Trophoblast cell (in vitro differentiated cells and primary cell): ENCODE measurements around the gene PAQR6.
"Not testable (repeated sequence)": the region's sequence is repeated elsewhere in the genome, so short reads cannot be mapped to it uniquely, and the experiment has no call there.

Experiments
- DNase-seq, 2 donors: peaks; one replicate each; pipeline ENCODE4 v3.0.0-alpha.2; 2016
- H2AFZ ChIP-seq: 2 replicates; pipeline ENCODE4 v1.6.1; 2013; ENCODE audit warnings: low read length, moderate library complexity, mild to moderate bottlenecking; ENCODE audit not compliant: insufficient read depth, poor library complexity
- H2AK5ac ChIP-seq: 2 replicates; pipeline ENCODE4 v1.6.1; 2013; ENCODE audit warnings: mild to moderate bottlenecking, low read length
- H2BK120ac ChIP-seq: 2 replicates; pipeline ENCODE4 v1.6.1; 2013; ENCODE audit warnings: low read length, mild to moderate bottlenecking, moderate library complexity; ENCODE audit not compliant: insufficient read depth, poor library complexity
- H2BK12ac ChIP-seq: 2 replicates; pipeline ENCODE4 v1.6.1; 2013; ENCODE audit warnings: mild to moderate bottlenecking, low read length, moderate library complexity
- H2BK5ac ChIP-seq: 2 replicates; pipeline ENCODE4 v1.6.1; 2013; ENCODE audit warnings: low read length, low read depth, moderate library complexity, mild to moderate bottlenecking; ENCODE audit not compliant: poor library complexity
- H3K14ac ChIP-seq: 2 replicates; pipeline ENCODE4 v1.6.1; 2013; ENCODE audit warnings: mild to moderate bottlenecking, low read length
- H3K18ac ChIP-seq: 2 replicates; pipeline ENCODE4 v1.6.1; 2013; ENCODE audit warnings: mild to moderate bottlenecking, low read length
- H3K23ac ChIP-seq: 2 replicates; pipeline ENCODE4 v1.6.1; 2013; ENCODE audit warnings: low read length
- H3K27ac ChIP-seq: 2 replicates; pipeline ENCODE4 v1.5.1; 2013; ENCODE audit warnings: low read depth, mild to moderate bottlenecking, inconsistent platforms, low read length, moderate library complexity
- H3K27me3 ChIP-seq: 2 replicates; pipeline ENCODE4 v1.6.1; 2013; ENCODE audit warnings: inconsistent platforms, mild to moderate bottlenecking, low read length, moderate library complexity; ENCODE audit not compliant: insufficient read depth
- H3K36me3 ChIP-seq, 2 experiments: 1 replicate in 1 of 2; 2 replicates in 1 of 2; pipeline ENCODE4 v1.6.1; 2013; ENCODE audit warnings: low read length in 2 of 2, mild to moderate bottlenecking in 2 of 2, moderate library complexity in 1 of 2; ENCODE audit not compliant: insufficient read depth in 2 of 2, control insufficient read depth in 1 of 2
- H3K4ac ChIP-seq: 2 replicates; pipeline ENCODE4 v1.6.1; 2013; ENCODE audit warnings: low read depth, mild to moderate bottlenecking, low read length, moderate library complexity
- H3K4me1 ChIP-seq, 2 experiments: 1 replicate in 1 of 2; 2 replicates in 1 of 2; pipeline ENCODE4 v1.6.1; 2013; ENCODE audit warnings: low read length in 2 of 2, mild to moderate bottlenecking in 2 of 2, moderate library complexity in 1 of 2; ENCODE audit not compliant: insufficient read depth in 2 of 2, control insufficient read depth in 1 of 2
- H3K4me2 ChIP-seq: 2 replicates; pipeline ENCODE4 v1.6.1; 2013; ENCODE audit warnings: inconsistent platforms, mild to moderate bottlenecking, low read length, moderate library complexity
- H3K4me3 ChIP-seq: 2 replicates; pipeline ENCODE4 v1.5.1; 2013; ENCODE audit warnings: mild to moderate bottlenecking, low read depth, low read length, inconsistent platforms
- H3K79me1 ChIP-seq: one replicate; pipeline ENCODE4 v1.6.1; 2013; ENCODE audit warnings: low read length
- H3K79me2 ChIP-seq: 2 replicates; pipeline ENCODE4 v1.6.1; 2013; ENCODE audit warnings: low read length, mild to moderate bottlenecking; ENCODE audit not compliant: control insufficient read depth, insufficient read depth, poor library complexity
- H3K9ac ChIP-seq: 2 replicates; pipeline ENCODE4 v1.6.1; 2013; ENCODE audit warnings: mild to moderate bottlenecking, low read length
- H3K9me3 ChIP-seq: 2 replicates; pipeline ENCODE4 v1.6.1; 2013; ENCODE audit warnings: low read depth, mild to moderate bottlenecking, control low read depth, inconsistent platforms, low read length; ENCODE audit not compliant: insufficient read depth
- H4K12ac ChIP-seq: 2 replicates; pipeline ENCODE4 v1.6.1; 2013; ENCODE audit warnings: low read depth, mild to moderate bottlenecking, low read length, moderate library complexity
- H4K8ac ChIP-seq: 2 replicates; pipeline ENCODE4 v1.6.1; 2013; ENCODE audit warnings: low read depth, mild to moderate bottlenecking, low read length, moderate library complexity
- H4K91ac ChIP-seq: one replicate; pipeline ENCODE4 v1.6.1; 2013; ENCODE audit warnings: low read depth, mild to moderate bottlenecking, low read length, moderate library complexity
- WGBS: extraction: QIAGEN DNeasy Blood & Tissue Kit; methylation state at CpG from one replicate; pipeline ENCODE4 v1.1.7; 2013; ENCODE audit warnings: missing lambda C conversion rate; ENCODE audit not compliant: insufficient read length, insufficient coverage; ENCODE audit errors: extremely low coverage; 5-methylcytosine and 5-hydroxymethylcytosine counted together

Gene PAQR6

DNA sequence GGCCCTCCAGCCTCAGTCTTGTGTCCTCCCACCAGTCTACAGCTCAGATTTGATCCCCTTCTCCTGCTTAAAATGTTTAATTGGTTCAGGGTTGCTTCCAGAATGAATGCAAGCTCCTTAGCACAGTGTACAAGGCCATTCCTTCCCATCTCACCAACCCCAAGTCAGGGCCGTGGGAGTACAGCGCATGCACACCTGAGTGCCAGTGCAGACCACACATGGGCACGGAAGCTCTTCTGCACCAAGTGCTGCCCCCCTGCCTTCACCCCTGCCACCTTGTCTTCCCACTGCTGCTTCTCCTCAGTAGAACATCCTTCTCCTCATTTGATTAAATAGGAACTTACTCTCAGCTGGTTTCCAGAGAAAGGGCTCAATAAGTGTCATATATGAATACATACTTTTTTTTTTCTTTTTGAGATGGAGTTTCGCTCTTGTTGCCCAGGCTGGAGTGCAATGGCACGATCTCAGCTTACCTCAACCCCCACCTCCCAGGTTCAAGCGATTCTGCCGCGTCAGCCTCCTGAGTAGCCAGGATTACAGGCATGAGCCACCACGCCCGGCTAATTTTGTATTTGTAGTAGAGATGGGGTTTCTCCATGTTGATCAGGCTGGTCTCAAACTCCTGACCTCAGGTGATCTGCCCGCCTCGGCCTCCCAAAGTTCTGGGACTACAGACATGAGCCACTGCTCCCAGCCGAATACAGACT, 25.7 kb downstream of the PAQR6 start:
- Histone ChIP-seq H3K4me3 (no peak overlapping the region), H3K4me1 (no peaks in the 10 kb centered on the region), H3K9me3 (no peaks in the 10 kb centered on the region), H2BK120ac (no peak overlapping the region), H3K4ac (no peak overlapping the region), H3K14ac (no peak overlapping the region), H2BK5ac (no peak overlapping the region), H3K79me1 (no peaks in the 10 kb centered on the region), H4K12ac (no peak overlapping the region), H3K79me2 (no peaks in the 10 kb centered on the region), H3K4me2 (no peak overlapping the region), H2AK5ac (no peak overlapping the region), H3K27ac (no peak overlapping the region), H3K23ac (no peak overlapping the region), H2AFZ (no peak overlapping the region), H2BK12ac (no peak overlapping the region), H3K18ac (no peak overlapping the region), H3K36me3 (peaks cover 22 to 30% of the 10 kb centered on the region in 2 experiments), H4K8ac (no peak overlapping the region), H4K91ac (no peak overlapping the region), H3K9ac (no peak overlapping the region), H3K27me3 (no peaks in the 10 kb centered on the region)
- no CpG with 5 or more reads among the region's 13 CpGs for WGBS
- DNase-seq: no peak

DNA sequence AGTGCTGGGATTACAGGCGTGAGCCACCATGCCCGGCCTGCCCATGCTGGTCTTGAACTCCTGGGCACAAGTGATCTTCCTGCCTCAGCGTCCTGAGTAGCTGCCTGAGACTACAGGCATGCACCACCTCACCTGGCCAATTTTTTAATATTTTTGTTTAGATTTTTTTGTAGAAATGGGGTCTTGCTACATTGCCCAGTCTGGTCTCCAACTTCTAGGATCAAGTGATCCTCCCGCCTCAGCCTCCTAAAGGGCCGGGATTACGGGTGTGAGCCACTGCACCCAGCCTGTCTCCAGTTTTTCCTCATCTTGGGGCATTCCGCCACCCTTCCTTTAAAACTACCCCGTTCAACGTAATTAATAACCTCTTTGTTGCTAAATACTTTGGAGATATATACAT, 27.6 kb downstream of the PAQR6 start:
- Histone ChIP-seq H3K4me3 (no peak overlapping the region), H3K23ac (no peak overlapping the region), H3K79me1 (no peaks in the 10 kb centered on the region), H3K79me2 (no peaks in the 10 kb centered on the region), H3K4me2 (no peak overlapping the region), H2BK5ac (no peak overlapping the region), H2AFZ (no peak overlapping the region), H2BK12ac (no peak overlapping the region), H2BK120ac (no peak overlapping the region), H3K4me1 (no peaks in the 10 kb centered on the region), H4K91ac (no peak overlapping the region), H3K9me3 (no peaks in the 10 kb centered on the region), H3K27ac (no peak overlapping the region), H4K12ac (no peak overlapping the region), H3K27me3 (no peaks in the 10 kb centered on the region), H4K8ac (no peak overlapping the region), H3K9ac (no peak overlapping the region), H3K4ac (no peak overlapping the region), H3K14ac (no peak overlapping the region), H3K18ac (no peak overlapping the region), H3K36me3 (peaks cover 18 to 23% of the 10 kb centered on the region in 2 experiments), H2AK5ac (no peak overlapping the region)
- WGBS: no CpG with 5 or more reads among the region's 9 CpGs
- DNase-seq: no peak

DNA sequence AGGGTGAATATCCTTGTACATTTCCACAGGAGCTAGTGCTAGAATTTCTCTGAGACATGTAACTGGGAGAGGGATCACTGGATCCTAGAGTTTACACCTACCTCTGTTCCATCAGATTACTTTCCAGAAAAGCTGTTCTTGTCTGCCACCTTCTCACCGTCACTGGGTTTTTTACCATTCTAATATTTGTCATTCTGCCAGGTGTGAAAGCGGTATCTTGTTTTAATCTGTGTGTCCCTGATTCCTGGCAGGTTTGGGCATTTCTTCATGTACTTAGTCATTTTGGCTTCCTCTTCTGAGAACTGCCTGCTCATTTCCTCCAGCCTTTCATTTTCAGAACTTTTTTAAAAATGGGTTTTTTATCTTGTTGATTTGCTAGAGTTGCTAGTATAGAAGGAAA, 30.0 kb downstream of the PAQR6 start:
- H3K27ac ChIP-seq: no peak overlapping the region

DNA sequence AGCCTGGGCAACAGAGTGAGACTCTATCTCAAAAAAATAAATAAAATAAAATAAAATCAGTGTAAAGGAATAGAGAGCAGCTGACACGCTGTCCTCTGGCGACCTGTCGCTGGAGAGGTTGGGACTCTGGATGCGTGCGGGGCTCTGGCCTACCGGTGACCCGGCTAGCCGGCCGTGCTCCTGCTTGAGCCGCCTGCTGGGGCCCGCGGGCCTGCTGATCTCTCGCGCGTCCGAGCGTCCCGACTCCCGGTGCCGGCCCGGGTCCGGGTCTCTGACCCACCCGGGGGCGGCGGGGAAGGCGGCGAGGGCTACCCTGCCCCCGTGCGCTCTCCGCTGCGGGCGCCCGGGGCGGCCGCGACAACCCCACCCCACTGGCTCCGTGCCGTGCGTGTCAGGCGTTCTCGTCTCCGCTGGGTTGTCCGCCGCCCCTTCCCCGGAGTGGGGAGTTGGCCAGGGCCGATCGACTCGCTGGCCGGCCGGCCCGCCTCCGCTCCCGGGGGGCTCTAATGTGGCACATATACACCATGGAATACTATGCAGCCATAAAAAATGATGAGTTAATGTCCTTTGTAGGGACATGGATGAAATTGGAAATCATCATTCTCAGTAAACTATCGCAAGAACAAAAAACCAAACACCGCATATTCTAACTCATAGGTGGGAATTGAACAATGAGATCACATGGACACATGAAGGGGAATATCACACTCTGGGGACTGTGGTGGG, 31.3 kb downstream of the PAQR6 start:
- H2BK120ac ChIP-seq, H3K27ac ChIP-seq, H3K79me2 ChIP-seq, H3K27me3 ChIP-seq, H2BK12ac ChIP-seq, H3K9ac ChIP-seq, H3K23ac ChIP-seq, H3K36me3 ChIP-seq, H2AFZ ChIP-seq, H4K8ac ChIP-seq, H3K79me1 ChIP-seq, H3K18ac ChIP-seq, H3K4me2 ChIP-seq, H2BK5ac ChIP-seq, H3K4me3 ChIP-seq, H4K91ac ChIP-seq, H4K12ac ChIP-seq, DNase-seq, H3K4me1 ChIP-seq, H3K14ac ChIP-seq, H3K4ac ChIP-seq, H3K9me3 ChIP-seq, H2AK5ac ChIP-seq: not testable (repeated sequence)
- no CpG with 5 or more reads among the region's 55 CpGs for WGBS

More for the DNA sequence above, 30.0 kb downstream of the PAQR6 start:
- H3K9me3 ChIP-seq: no peaks in the 10 kb centered on the region
- H4K8ac ChIP-seq: no peak overlapping the region
- H3K23ac ChIP-seq: no peak overlapping the region
- H3K79me1 ChIP-seq: peaks cover 2% of the 10 kb centered on the region
- H4K12ac ChIP-seq: no peak overlapping the region
- H3K4me1 ChIP-seq: peaks cover 0 to 6% of the 10 kb centered on the region in 2 experiments
- no CpG with 5 or more reads among the region's 2 CpGs for WGBS
- H3K4me2 ChIP-seq: no peak overlapping the region
- no peak overlapping the region for H2BK12ac ChIP-seq
- no peak overlapping the region for H3K4me3 ChIP-seq
- no peak overlapping the region for H3K4ac ChIP-seq
- H2BK120ac ChIP-seq: no peak overlapping the region
- H3K18ac ChIP-seq: no peak overlapping the region
- peaks cover 1% of the 10 kb centered on the region for H3K79me2 ChIP-seq
- no peak overlapping the region for H2AFZ ChIP-seq
- H4K91ac ChIP-seq: no peak overlapping the region
- H2AK5ac ChIP-seq: no peak overlapping the region
- H3K27me3 ChIP-seq: no peaks in the 10 kb centered on the region
- H2BK5ac ChIP-seq: no peak overlapping the region
- peak; percentile 24 to 55 for DNase-seq
- no peak overlapping the region for H3K14ac ChIP-seq
- H3K36me3 ChIP-seq: peaks cover 12 to 17% of the 10 kb centered on the region in 2 experiments
- no peak overlapping the region for H3K9ac ChIP-seq
